NOMO-1 (cell line): ENCODE measurements around the gene TST.

ENCODE experiments used
- DNase-seq, 2 experiments: peaks; one replicate each; lab custom pipeline; 2025; ENCODE audit not compliant: unreplicated experiment in 2 of 2; lab: John Stamatoyannopoulos, UW

The TST gene

GRCh38 chr22:36988075-36988832 lies 31.0 kb downstream of the TST start:
- no peak for DNase-seq

DNA sequence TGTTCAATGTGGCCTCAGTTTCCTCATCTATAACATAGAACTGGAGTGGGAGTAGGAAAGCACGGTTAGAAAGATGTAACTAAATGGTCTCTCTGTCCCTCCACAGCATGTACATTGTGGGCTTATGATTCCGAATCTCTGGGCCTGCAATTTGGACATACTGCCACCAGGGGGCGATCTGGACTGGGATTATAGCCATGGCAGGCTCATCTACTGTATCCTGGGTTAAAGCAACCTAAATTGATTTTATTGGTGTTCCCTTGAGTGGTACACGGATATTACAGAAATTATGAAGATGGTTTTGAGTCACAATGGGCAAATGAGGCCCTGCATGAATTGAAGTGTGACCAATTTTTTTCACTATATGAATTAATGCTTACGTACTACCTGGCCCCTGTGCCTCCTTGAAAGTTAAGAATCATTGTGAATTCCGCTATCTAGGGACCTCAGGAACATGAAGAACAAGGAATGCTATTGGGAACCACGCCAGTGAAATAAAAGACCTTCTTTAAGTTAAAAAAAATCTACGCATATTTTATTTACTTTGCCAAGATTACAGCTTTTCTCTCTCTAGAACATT lies 32.9 kb downstream of the TST start:
- no peak for DNase-seq

DNA sequence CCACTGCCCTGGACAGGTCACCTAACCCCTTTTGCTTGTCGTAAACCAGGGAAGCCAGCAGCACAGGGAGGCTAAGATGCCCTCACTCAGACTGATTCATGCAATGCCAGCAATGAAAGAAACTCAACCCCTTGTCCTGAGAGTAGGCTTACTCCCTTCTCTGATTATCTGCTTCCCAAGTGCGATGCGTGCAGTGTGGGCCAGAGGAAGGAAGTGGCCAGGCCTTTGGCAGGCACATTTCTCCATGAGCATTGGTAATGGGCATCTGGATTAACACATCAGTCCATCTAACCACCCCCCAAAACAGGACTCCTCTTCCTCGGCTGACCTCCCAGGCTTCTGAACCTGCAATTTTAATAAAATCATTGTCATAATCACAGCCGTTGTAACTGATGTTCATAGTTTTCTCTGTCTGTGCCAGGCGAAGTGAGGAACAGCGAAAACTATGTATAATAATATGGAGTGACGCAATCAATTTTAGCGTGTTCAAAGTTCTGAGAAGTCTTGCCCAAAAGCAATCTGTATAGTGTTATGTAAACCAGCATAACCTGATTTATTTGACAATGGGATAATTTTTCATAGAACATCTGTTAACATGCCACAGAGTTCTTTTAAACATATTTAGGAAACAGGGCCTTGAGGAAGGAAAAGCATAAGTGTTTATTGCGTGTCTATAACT lies 33.9 kb downstream of the TST start:
- DNase-seq = no peak

- DNase-seq = no peak
Observed at GRCh38 chr22:36982136-36982535, 37.1 kb downstream of the TST start.

GRCh38 chr22:36981247-36981775 lies 37.9 kb downstream of the TST start:
- DNase-seq = no peak

DNA sequence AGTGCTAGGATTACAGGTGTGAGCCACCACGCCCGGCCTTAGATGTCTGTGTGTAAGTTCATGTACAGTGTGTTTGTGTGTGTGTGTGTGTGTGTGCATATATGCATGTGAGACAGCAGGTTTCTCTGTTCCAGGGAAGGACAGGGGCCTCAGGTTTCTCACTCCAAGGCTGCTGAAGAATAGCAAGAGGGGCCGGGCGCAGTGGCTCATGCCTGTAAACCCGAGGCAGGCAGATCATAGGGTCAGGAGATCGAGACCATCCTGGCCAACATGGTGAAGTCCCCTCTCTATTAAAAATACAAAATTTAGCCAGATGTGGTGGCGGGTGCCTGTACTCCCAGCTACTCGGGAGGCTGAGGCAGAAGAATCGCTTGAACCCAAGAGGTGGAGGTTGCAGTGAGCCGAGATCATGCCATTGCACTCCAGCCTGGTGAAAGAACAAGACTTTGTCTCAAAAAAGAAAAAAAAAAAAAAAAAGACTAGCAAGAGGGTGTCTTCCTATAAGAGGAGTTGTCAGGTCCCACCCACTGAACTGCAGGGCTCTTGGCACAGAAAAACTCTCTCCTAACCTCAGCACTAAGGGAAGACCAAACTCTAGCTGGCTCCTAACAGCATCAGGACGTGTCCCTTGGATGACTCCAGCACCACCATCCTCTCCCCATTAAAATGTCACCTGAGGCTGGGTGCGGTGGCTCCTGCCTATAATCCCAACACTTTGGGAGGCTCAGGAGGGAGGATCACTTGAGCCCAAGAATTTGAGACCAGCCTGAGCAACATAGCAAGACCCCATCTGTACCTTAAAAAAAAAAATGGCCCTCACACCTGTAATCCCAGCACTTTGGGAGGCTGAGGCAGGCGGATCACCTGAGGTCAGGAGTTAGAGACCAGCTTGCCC lies 40.0 kb downstream of the TST start:
- DNase-seq = no peak

GRCh38 chr22:36977947-36978660 lies 41.1 kb downstream of the TST start:
- DNase-seq = peak; percentile 85 to 86

DNA sequence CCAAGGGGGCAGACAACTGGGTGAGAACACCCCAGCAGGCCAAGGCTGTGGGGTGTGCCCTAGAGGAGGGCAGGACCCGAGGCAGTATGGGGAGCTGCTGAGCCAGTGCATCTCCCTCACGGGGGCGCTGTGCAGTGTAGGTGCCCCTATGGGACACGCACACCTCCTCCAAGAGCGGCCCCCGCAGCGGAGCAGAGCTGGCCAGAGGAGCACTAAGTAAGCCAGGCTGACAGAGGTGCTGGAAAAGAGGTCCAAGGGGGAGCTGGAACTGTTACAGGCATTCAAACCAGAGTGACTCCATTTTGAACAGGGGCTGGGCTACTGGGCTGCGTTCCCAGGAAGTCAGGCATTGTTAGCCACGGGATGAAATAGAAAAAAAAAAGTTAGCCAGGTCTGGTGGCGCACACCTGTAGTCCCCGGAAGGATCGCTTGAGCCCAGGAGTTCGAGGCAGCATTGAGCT lies 41.8 kb downstream of the TST start:
- DNase-seq = peak in 1 of 2 experiments; percentile 18

DNA sequence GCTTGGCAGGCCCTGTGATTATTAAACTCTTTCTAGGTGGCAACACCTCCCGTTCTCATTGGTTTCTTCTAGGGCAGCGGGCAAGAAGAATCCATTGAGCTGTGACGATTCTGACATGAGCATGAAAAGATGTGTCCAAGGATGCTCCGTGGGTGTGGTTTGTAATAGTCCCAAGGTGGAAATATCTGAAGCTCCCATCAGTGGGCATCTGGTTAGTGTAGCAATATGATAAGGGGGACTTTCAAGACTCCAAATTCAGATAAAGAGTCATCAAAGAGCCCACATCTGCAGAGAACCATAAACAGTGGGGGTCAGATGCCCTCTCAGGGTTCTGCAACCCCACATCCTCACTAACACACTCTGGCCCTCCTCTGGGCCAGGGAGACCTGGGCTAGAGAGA lies 42.6 kb downstream of the TST start:
- DNase-seq = no peak

GRCh38 chr22:36971341-36972125 lies 47.7 kb downstream of the TST start:
- DNase-seq = no peak

DNA sequence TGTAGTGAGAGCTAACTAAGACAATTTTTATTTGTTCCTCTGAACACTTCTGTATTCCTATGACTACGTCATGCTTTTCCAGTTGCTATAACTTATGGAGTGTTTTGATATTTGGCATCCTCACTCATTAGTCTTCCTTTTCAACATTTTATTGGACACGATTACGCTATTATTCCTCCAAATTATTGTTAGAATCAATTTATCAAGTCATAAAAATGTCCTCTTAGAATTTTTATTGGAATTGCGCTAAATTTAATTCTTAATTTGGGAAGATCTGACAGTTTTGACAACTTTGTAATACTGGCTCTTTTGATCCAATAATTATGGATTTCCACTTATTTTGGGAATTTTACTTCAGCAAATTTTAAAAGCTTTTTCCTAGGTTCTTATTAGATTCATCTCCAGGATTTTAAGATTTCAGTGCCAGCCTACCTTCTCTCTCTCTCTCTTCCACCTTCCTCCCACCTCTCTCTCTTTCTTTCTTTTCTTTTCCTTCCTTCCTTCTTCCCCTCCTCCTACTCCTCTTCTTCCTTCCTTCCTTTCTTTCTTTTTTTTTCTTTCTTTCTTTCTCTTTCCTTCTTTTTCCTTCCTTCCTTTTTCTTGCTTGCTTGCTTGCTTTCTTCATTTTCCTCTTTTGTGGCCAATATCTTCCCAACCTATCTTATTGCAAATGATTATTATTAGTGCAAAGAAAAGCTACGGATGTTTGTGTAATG lies 50.8 kb downstream of the TST start:
- DNase-seq = no peak

DNA sequence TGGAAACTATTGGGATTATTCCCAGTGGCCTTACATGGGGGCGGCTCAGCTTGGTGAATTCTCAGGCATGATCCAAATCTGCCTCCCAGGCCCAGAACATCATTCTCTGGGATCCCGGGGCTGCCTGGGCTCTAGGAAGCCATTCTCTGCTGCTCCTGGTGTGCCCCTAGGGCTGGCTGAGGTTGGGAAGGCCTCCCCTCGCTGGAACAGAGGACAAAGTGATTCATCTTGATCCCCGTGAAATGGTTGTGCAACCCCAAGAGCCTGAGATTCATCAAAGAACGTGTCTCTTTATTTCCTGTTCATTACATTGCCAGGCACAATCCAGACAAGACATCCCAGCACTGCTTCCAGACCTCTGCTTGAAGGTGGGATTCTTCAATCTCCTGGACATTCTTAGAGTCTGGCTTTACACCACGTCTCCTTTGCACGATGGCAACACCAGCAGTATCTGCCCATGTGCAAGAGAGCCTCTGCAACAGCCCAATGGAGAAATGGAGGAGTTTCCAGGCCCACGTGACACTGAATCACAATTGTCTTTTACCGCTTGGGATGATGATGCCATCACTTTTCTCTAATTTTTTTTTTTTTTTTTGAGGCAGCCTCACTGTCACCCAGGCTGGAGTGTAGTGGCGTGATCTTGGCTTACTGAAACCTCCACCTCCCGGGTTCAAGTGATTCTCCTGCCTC lies 52.3 kb downstream of the TST start:
- no peak for DNase-seq

- DNase-seq = peak in 1 of 2 experiments; percentile 60
Observed at GRCh38 chr22:36965696-36966095, 53.6 kb downstream of the TST start.

GRCh38 chr22:36964106-36964505 lies 55.1 kb downstream of the TST start:
- no peak for DNase-seq

GRCh38 chr22:36963302-36963701 lies 55.9 kb downstream of the TST start:
- no peak for DNase-seq

GRCh38 chr22:36961626-36962025 lies 57.6 kb downstream of the TST start:
- no peak for DNase-seq
